Endothelial cell (in vitro differentiated cells): ENCODE measurements around the gene PLEKHA6. TPM values are rescaled to one million over a fixed set of nuclear protein-coding genes. Genes with fewer than 3 reads are reported as not detected.

Experiments used
- DNase-seq: peaks from one replicate; pipeline ENCODE4 v3.0.0; 2021; ENCODE audit warnings: low spot score
- H3K27ac Mint-ChIP-seq: one replicate; pipeline ENCODE4 v1.8.0; 2021; ENCODE audit warnings: mixed read lengths, inconsistent platforms; ENCODE audit not compliant: unreplicated experiment
- H3K27me3 Mint-ChIP-seq: one replicate; pipeline ENCODE4 v1.8.0; 2021; ENCODE audit warnings: mild to moderate bottlenecking, moderate library complexity, mixed read lengths, inconsistent platforms; ENCODE audit not compliant: unreplicated experiment
- H3K36me3 Mint-ChIP-seq: one replicate; pipeline ENCODE4 v1.8.0; 2021; ENCODE audit warnings: mild to moderate bottlenecking, low read depth, mixed read lengths, inconsistent platforms; ENCODE audit not compliant: unreplicated experiment
- H3K4me1 Mint-ChIP-seq: one replicate; pipeline ENCODE4 v1.8.0; 2021; ENCODE audit warnings: mild to moderate bottlenecking, mixed read lengths, inconsistent platforms; ENCODE audit not compliant: unreplicated experiment
- H3K4me3 Mint-ChIP-seq: one replicate; pipeline ENCODE4 v1.8.0; 2021; ENCODE audit warnings: mild to moderate bottlenecking, mixed read lengths, inconsistent platforms; ENCODE audit not compliant: unreplicated experiment
- H3K9me3 Mint-ChIP-seq: one replicate; pipeline ENCODE4 v1.8.0; 2021; ENCODE audit warnings: mixed read lengths, inconsistent platforms; ENCODE audit not compliant: unreplicated experiment
- total RNA-seq: library from RNA; stranded (reverse); fragmentation: NEBNext Ultra II Directional; extraction: Animal tissue kit (Norgen Biotek cat#: 25700); gene quantifications from one replicate; pipeline ENCODE4 v1.2.1, GENCODE V29; 2021; ENCODE audit not compliant: unreplicated experiment
- TF ChIP-seq, protein P1 (sequence below): fragments of 200-600 bp; sonication (generic); IDR thresholded peaks from one replicate; pipeline ENCODE4 v1.5.0; 2021; ENCODE audit warnings: antibody characterized with exemption; ENCODE audit not compliant: unreplicated experiment

PLEKHA6 gene
- total RNA-seq, 1 donor from 2014 or later = 3.7 TPM

DNA sequence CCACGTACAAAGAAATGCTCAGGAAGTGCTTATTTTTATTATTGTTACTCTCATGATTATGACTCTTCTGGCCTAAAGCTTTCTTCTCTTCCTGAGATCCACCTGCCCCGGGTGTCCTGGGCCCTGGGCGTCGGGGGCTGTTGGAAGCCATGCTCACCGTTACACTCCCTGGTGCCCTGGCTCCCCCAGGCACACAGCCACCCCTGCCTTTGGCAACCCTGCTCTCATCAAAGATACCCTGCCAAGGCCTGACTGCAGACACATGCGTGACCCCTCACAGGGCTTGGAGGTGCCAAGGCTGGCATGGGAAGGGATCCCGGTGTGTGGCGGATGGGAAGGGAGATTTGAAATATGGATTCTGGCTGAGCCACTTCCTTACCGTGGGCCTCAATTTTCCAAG is 160.2 kb downstream of the PLEKHA6 start:
- no peak overlapping the region for H3K27ac Mint-ChIP-seq
- peaks cover 16% of the 10 kb centered on the region for H3K4me1 Mint-ChIP-seq
- DNase-seq = no peak
- H3K27me3 Mint-ChIP-seq = peaks cover 16% of the 10 kb centered on the region
- no peak overlapping the region for H3K4me3 Mint-ChIP-seq
- TF ChIP-seq, protein P1, sequence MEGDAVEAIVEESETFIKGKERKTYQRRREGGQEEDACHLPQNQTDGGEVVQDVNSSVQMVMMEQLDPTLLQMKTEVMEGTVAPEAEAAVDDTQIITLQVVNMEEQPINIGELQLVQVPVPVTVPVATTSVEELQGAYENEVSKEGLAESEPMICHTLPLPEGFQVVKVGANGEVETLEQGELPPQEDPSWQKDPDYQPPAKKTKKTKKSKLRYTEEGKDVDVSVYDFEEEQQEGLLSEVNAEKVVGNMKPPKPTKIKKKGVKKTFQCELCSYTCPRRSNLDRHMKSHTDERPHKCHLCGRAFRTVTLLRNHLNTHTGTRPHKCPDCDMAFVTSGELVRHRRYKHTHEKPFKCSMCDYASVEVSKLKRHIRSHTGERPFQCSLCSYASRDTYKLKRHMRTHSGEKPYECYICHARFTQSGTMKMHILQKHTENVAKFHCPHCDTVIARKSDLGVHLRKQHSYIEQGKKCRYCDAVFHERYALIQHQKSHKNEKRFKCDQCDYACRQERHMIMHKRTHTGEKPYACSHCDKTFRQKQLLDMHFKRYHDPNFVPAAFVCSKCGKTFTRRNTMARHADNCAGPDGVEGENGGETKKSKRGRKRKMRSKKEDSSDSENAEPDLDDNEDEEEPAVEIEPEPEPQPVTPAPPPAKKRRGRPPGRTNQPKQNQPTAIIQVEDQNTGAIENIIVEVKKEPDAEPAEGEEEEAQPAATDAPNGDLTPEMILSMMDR = no peak
- no peaks in the 10 kb centered on the region for H3K9me3 Mint-ChIP-seq
- no peaks in the 10 kb centered on the region for H3K36me3 Mint-ChIP-seq

DNA sequence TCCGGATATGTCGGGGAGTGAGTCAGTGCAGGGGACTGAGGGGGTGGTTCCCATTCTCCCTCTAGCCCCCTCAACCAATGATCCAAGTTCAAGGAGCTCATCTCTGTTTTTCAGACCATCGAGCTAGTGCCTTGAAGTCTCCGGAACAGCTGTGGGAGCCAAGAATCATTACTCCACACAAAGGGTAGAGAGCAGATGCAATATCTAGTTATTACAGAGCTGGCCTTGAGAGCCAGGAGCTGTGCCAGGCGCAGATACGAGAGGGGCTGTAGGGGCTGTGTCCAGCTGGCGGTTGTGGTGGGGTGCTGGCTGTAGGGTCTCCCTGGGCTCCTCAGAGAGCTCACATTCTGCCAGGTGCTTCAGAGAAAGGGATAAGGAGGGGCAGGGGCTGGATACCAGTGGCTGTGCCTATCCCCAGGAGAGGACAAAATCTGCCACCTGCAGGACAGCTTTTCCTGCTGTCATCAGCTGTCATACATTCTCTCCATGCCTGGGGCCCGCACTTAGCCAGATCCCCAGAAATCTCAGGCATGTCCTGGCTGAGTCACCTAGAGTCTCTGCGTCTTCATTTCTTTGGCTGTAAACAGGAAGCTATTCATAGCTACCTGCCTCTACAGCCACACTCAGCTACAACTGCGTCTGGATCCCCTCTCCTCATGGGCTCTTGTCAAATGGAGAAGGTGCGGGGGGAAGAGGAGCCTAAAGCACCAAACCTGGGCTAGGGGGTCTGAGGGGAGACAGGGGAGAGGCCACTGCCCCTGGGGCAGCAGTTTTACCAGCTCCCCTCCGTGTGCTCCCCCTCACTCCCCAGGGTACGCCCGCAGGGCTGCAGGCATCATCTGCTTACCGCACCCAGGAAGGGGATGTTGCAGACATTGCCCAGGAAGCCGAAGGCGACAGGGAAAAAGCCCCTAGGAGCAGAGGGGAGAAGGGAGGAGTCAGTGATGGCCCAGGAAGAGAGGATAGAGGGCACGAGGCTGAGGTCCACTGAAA is 161.1 kb downstream of the PLEKHA6 start:
- H3K4me3 Mint-ChIP-seq = no peak overlapping the region
- no peaks in the 10 kb centered on the region for H3K36me3 Mint-ChIP-seq
- H3K27me3 Mint-ChIP-seq = peaks cover 16% of the 10 kb centered on the region
- H3K4me1 Mint-ChIP-seq = peaks cover 16% of the 10 kb centered on the region
- H3K9me3 Mint-ChIP-seq = no peaks in the 10 kb centered on the region
- H3K27ac Mint-ChIP-seq = peak overlapping the region; percentile 61
- peak; percentile 21 for DNase-seq
- TF ChIP-seq, protein P1 = no peak

DNA sequence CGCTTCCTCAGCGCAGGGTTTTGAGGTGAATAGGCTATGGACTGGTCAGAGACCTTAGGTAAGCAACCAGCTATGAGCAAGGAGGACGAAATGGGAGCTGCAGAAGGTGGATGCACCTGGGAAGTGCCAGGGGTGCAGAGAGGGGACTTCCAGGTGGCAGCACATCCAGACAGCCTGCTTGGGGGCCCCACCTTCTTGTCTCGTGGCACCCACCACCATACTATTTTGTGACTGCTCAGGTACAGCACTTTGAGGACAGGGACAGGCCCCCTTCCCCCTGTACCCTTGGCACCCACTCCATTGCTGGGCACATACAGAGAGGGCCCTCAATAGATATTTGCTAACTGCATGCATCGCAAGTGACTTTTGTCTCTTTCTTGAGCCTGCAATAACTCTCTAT is 162.7 kb downstream of the PLEKHA6 start:
- peaks cover 21% of the 10 kb centered on the region for H3K27me3 Mint-ChIP-seq
- H3K4me1 Mint-ChIP-seq = peaks cover 12% of the 10 kb centered on the region
- DNase-seq = no peak
- TF ChIP-seq, protein P1 = no peak
- no peaks in the 10 kb centered on the region for H3K36me3 Mint-ChIP-seq
- no peaks in the 10 kb centered on the region for H3K9me3 Mint-ChIP-seq
- no peak overlapping the region for H3K27ac Mint-ChIP-seq
- H3K4me3 Mint-ChIP-seq = no peak overlapping the region

DNA sequence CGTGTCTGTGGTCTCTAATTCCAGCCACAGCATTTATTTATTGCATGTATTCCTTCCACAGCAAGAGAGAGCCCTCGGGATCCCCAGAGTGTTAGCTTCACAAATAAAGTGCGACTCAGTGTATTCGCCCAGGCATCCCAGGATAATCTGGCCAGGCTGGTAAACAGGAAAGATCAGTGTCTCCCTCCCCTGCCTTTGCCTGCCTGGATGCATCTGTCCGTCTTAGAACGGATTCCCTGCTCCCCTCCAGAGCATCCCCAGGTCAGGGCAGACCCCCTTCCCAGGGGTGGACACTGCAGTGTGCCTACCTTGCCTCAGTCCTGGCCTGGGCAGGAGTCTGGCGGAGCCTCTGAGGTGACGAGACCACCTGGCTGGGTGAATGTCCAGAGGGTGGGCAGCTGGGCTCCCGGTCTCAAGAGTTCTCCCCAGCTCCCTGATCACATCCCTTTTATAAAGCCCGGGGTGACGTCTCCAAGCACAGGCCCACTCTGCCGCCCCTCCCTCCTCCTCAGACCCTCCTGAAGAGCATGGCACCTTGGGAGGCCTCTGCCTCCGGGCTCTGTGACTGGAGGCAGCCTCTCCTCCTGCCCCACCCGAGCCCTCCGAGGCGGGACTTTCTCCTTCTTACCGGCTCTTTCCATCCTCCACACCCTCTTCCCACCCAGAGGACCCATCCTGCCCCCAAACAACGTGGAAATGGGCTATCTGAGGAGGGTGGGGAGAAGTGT is 163.5 kb downstream of the PLEKHA6 start, which contains the start of gene KISS1:
TSS of gene KISS1 (minus strand) at position 424 of the 728 bp plus-strand sequence. CDS start 3,615 bp downstream, outside the sequence.
- Mint-ChIP-seq H3K36me3 (no peaks in the 10 kb centered on the region), H3K4me3 (no peak within 1 kb of the TSS), H3K4me1 (peaks cover 12% of the 10 kb centered on the region), H3K9me3 (no peaks in the 10 kb centered on the region), H3K27ac (no peak within 1 kb of the TSS), H3K27me3 (peaks cover 20% of the 10 kb centered on the region)
- DNase-seq = no peak
- TF ChIP-seq, protein P1 = no peak
